Measurements from ENCODE around the gene TTC34.

Gene TTC34

GRCh38 chr1:2592672-2593071 lies 208.8 kb downstream of the TTC34 start:
- H3K4me1 ChIP-seq (ENCODE audit: control insufficient read depth, insufficient read depth, low read length), result no peaks in the 10 kb centered on the region; the same call in 1 of the 2 replicates
- H3K27me3 ChIP-seq (ENCODE audit: control insufficient read depth, insufficient read depth, low read length), result no peaks in the 10 kb centered on the region
- no peak for DNase-seq (ENCODE audit: low read depth, low spot score)
- peaks cover 7% of the 10 kb centered on the region; the same call in 1 of the 2 replicates for H3K36me3 ChIP-seq (ENCODE audit: control insufficient read depth, insufficient read depth, low read length)
- WGBS (ENCODE audit: insufficient coverage, insufficient read length), result no CpG with 5 or more reads among the region's 15 CpGs
- no peak overlapping the region for H3K4me3 ChIP-seq (ENCODE audit: low read length)
- H3K27ac ChIP-seq (ENCODE audit: low read length), result no peak overlapping the region
- H3K9me3 ChIP-seq (ENCODE audit: control insufficient read depth, insufficient read depth, low read length), result peaks cover 16% of the 10 kb centered on the region

- peaks cover 16% of the 10 kb centered on the region for H3K9me3 ChIP-seq (ENCODE audit: control insufficient read depth, insufficient read depth, low read length)
- WGBS (ENCODE audit: insufficient coverage, insufficient read length), result no CpG with 5 or more reads among the region's 12 CpGs
These were observed 209.8 kb downstream of the TTC34 start for GRCh38 chr1:2591581-2592261.

GRCh38 chr1:2591233-2591580 lies 210.3 kb downstream of the TTC34 start:
- no peak for DNase-seq (ENCODE audit: low read depth, low spot score)
- Histone ChIP-seq H3K27me3 (ENCODE audit: control insufficient read depth, insufficient read depth, low read length) (no peaks in the 10 kb centered on the region), H3K4me1 (ENCODE audit: control insufficient read depth, insufficient read depth, low read length) (peaks cover 3% of the 10 kb centered on the region; the same call in 1 of the 2 replicates), H3K4me3 (ENCODE audit: low read length) (no peak overlapping the region), H3K36me3 (ENCODE audit: control insufficient read depth, insufficient read depth, low read length) (peaks cover 7% of the 10 kb centered on the region; the same call in 1 of the 2 replicates), H3K27ac (ENCODE audit: low read length) (no peak overlapping the region), H3K9me3 (ENCODE audit: control insufficient read depth, insufficient read depth, low read length) (peaks cover 16% of the 10 kb centered on the region)
- WGBS (ENCODE audit: insufficient coverage, insufficient read length), result no CpG with 5 or more reads among the region's 5 CpGs

More at GRCh38 chr1:2591581-2592261, 209.8 kb downstream of the TTC34 start:
- Histone ChIP-seq H3K27me3 (ENCODE audit: control insufficient read depth, insufficient read depth, low read length) (no peaks in the 10 kb centered on the region), H3K36me3 (ENCODE audit: control insufficient read depth, insufficient read depth, low read length) (peaks cover 7% of the 10 kb centered on the region; the same call in 1 of the 2 replicates), H3K27ac (ENCODE audit: low read length) (no peak overlapping the region), H3K4me3 (ENCODE audit: low read length) (no peak overlapping the region), H3K4me1 (ENCODE audit: control insufficient read depth, insufficient read depth, low read length) (peaks cover 3% of the 10 kb centered on the region; the same call in 1 of the 2 replicates)
- DNase-seq (ENCODE audit: low read depth, low spot score), result no peak

GRCh38 chr1:2590233-2591141 lies 211.0 kb downstream of the TTC34 start:
- H3K27ac ChIP-seq (ENCODE audit: low read length), result no peak overlapping the region
- WGBS (ENCODE audit: insufficient coverage, insufficient read length), result no CpG with 5 or more reads among the region's 31 CpGs
- H3K4me1 ChIP-seq (ENCODE audit: control insufficient read depth, insufficient read depth, low read length), result 0 out of 2 replicates have a peak, but pooled peaks cover 3% of the 10 kb centered on the region
- H3K27me3 ChIP-seq (ENCODE audit: control insufficient read depth, insufficient read depth, low read length), result no peaks in the 10 kb centered on the region
- no peak overlapping the region for H3K4me3 ChIP-seq (ENCODE audit: low read length)
- peaks cover 15% of the 10 kb centered on the region for H3K9me3 ChIP-seq (ENCODE audit: control insufficient read depth, insufficient read depth, low read length)
- H3K36me3 ChIP-seq (ENCODE audit: control insufficient read depth, insufficient read depth, low read length), result peaks cover 7% of the 10 kb centered on the region; the same call in 1 of the 2 replicates
- no peak for DNase-seq (ENCODE audit: low read depth, low spot score)

- peaks cover 10% of the 10 kb centered on the region for H3K9me3 ChIP-seq (ENCODE audit: control insufficient read depth, insufficient read depth, low read length)
- H3K4me1 ChIP-seq (ENCODE audit: control insufficient read depth, insufficient read depth, low read length), result peaks cover 6% of the 10 kb centered on the region; the same call in 1 of the 2 replicates
- peaks cover 7% of the 10 kb centered on the region; the same call in 1 of the 2 replicates for H3K36me3 ChIP-seq (ENCODE audit: control insufficient read depth, insufficient read depth, low read length)
- no peak for DNase-seq (ENCODE audit: low read depth, low spot score)
- H3K27me3 ChIP-seq (ENCODE audit: control insufficient read depth, insufficient read depth, low read length), result no peaks in the 10 kb centered on the region
- no peak overlapping the region for H3K4me3 ChIP-seq (ENCODE audit: low read length)
- H3K27ac ChIP-seq (ENCODE audit: low read length), result no peak overlapping the region
- WGBS (ENCODE audit: insufficient coverage, insufficient read length), result no CpG with 5 or more reads among the region's 25 CpGs
These were observed 211.9 kb downstream of the TTC34 start for GRCh38 chr1:2589431-2590232.

GRCh38 chr1:2588661-2589430 lies 212.6 kb downstream of the TTC34 start:
- no peak overlapping the region for H3K4me3 ChIP-seq (ENCODE audit: low read length)
- no CpG with 5 or more reads among the region's 23 CpGs for WGBS (ENCODE audit: insufficient coverage, insufficient read length)
- no peak overlapping the region for H3K27ac ChIP-seq (ENCODE audit: low read length)
- H3K36me3 ChIP-seq (ENCODE audit: control insufficient read depth, insufficient read depth, low read length), result peaks cover 7% of the 10 kb centered on the region; the same call in 1 of the 2 replicates
- H3K9me3 ChIP-seq (ENCODE audit: control insufficient read depth, insufficient read depth, low read length), result peaks cover 10% of the 10 kb centered on the region
- peaks cover 6% of the 10 kb centered on the region; the same call in 1 of the 2 replicates for H3K4me1 ChIP-seq (ENCODE audit: control insufficient read depth, insufficient read depth, low read length)
- no peak for DNase-seq (ENCODE audit: low read depth, low spot score)
- no peaks in the 10 kb centered on the region for H3K27me3 ChIP-seq (ENCODE audit: control insufficient read depth, insufficient read depth, low read length)

- Histone ChIP-seq H3K27ac (ENCODE audit: low read length) (no peak overlapping the region), H3K9me3 (ENCODE audit: control insufficient read depth, insufficient read depth, low read length) (peaks cover 7% of the 10 kb centered on the region), H3K4me1 (ENCODE audit: control insufficient read depth, insufficient read depth, low read length) (peaks cover 9% of the 10 kb centered on the region; the same call in 1 of the 2 replicates), H3K36me3 (ENCODE audit: control insufficient read depth, insufficient read depth, low read length) (peaks cover 7% of the 10 kb centered on the region; the same call in 1 of the 2 replicates), H3K27me3 (ENCODE audit: control insufficient read depth, insufficient read depth, low read length) (no peaks in the 10 kb centered on the region), H3K4me3 (ENCODE audit: low read length) (no peak overlapping the region)
- DNase-seq (ENCODE audit: low read depth, low spot score), result no peak
- WGBS (ENCODE audit: insufficient coverage, insufficient read length), result no CpG with 5 or more reads among the region's 19 CpGs
These were observed 213.5 kb downstream of the TTC34 start for GRCh38 chr1:2587860-2588571.

- H3K9me3 ChIP-seq (ENCODE audit: control insufficient read depth, insufficient read depth, low read length), result peaks cover 3% of the 10 kb centered on the region
- H3K4me3 ChIP-seq (ENCODE audit: low read length), result peak overlapping the region; percentile 85
- H3K36me3 ChIP-seq (ENCODE audit: control insufficient read depth, insufficient read depth, low read length), result peaks cover 7% of the 10 kb centered on the region; the same call in 1 of the 2 replicates
- DNase-seq (ENCODE audit: low read depth, low spot score), result no peak
- no CpG with 5 or more reads among the region's 52 CpGs for WGBS (ENCODE audit: insufficient coverage, insufficient read length)
- H3K27ac ChIP-seq (ENCODE audit: low read length), result no peak overlapping the region
- peaks cover 9% of the 10 kb centered on the region; the same call in 1 of the 2 replicates for H3K4me1 ChIP-seq (ENCODE audit: control insufficient read depth, insufficient read depth, low read length)
- no peaks in the 10 kb centered on the region for H3K27me3 ChIP-seq (ENCODE audit: control insufficient read depth, insufficient read depth, low read length)
These were observed 214.2 kb downstream of the TTC34 start for GRCh38 chr1:2587071-2587859.
